ENCODE measurements around the gene DNAJB13. TPM values are rescaled to one million over a fixed set of nuclear protein-coding genes. Genes with fewer than 3 reads are reported as not detected.

DNAJB13 gene, protein sequence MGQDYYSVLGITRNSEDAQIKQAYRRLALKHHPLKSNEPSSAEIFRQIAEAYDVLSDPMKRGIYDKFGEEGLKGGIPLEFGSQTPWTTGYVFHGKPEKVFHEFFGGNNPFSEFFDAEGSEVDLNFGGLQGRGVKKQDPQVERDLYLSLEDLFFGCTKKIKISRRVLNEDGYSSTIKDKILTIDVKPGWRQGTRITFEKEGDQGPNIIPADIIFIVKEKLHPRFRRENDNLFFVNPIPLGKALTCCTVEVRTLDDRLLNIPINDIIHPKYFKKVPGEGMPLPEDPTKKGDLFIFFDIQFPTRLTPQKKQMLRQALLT
- total RNA-seq, result 10 to 100 TPM in 1 of 2 donors, 1 to 10 TPM in 1; 8.1 to 14.3 TPM
- polyA plus RNA-seq (ENCODE audit: insufficient read depth, low read depth, low replicate concordance), result 49.3 TPM
- long read RNA-seq, donor 1, partial matches to known transcripts, result 0 of 1 reads
- long read RNA-seq, donor 1, other reads (novel, unspliced or antisense), result 0 of 1 reads
- long read RNA-seq, donor 2, result 0 reads

DNA sequence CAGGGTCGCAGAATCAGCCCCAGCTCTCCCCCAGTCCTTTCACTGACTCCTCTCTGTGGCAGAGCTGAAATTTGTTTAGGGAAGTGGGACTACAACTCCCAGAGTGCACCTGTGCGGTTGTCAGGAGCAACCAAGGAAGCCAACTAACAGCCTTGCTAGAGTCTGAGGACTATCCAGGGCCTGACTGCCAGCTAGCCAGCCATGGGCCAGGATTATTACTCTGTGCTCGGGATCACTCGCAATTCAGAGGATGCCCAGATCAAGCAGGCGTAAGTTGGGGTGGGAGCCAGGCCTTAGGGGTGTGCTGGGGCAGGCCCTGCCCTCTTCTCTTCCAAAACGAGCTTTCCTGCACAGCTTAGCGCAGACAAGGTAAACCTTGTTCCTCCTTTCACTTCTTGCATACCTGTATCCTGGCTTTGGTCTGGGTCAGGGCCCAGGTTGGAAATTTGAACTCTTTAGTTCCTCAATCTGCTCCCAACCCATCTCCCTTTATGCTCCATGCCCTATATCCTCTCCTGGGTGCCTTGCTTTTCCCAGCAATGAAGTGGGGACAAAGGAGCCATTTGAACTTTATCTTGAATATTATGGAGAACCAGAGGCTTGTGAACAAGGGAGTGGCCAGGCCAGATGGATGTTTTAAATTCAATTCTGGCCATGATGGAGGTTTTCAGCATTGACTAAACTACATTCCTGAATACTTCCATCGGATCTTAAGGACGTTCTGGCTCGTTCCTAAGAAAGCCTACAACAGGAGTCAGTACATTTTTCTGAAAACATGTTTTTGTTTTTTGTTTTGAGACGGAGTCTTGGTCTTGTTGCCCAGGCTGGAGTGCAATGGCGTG lies at the start of gene DNAJB13:
TSS of gene DNAJB13 (plus strand) at position 158 of the 842 bp plus-strand sequence. CDS start at position 202, 44 bp downstream.
- H3K4me1 ChIP-seq, result no peaks in the 10 kb centered on the region
- H3K9me3 ChIP-seq, result no peaks in the 10 kb centered on the region
- no peaks in the 10 kb centered on the region for H3K36me3 ChIP-seq (ENCODE audit: low read depth, missing control alignments)
- TF ChIP-seq, protein P1, sequence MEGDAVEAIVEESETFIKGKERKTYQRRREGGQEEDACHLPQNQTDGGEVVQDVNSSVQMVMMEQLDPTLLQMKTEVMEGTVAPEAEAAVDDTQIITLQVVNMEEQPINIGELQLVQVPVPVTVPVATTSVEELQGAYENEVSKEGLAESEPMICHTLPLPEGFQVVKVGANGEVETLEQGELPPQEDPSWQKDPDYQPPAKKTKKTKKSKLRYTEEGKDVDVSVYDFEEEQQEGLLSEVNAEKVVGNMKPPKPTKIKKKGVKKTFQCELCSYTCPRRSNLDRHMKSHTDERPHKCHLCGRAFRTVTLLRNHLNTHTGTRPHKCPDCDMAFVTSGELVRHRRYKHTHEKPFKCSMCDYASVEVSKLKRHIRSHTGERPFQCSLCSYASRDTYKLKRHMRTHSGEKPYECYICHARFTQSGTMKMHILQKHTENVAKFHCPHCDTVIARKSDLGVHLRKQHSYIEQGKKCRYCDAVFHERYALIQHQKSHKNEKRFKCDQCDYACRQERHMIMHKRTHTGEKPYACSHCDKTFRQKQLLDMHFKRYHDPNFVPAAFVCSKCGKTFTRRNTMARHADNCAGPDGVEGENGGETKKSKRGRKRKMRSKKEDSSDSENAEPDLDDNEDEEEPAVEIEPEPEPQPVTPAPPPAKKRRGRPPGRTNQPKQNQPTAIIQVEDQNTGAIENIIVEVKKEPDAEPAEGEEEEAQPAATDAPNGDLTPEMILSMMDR (IDR thresholded peaks at IDR 0.05), result no peak
- no peak for TF ChIP-seq POLR2A (IDR thresholded peaks at IDR 0.05)
- WGBS, 2 donors, result 87 to 88% methylated on average over 9 to 12 of the region's 12 CpGs
- no peak within 1 kb of the TSS for H3K4me3 ChIP-seq
- no peak within 1 kb of the TSS for H3K27ac ChIP-seq
- H3K27me3 ChIP-seq, result no peaks in the 10 kb centered on the region
- intact Hi-C loops (cut with DNase I; ENCODE audit: low total_unique reads), result no loop called here
- DNase-seq, result peak; percentile 71

DNA sequence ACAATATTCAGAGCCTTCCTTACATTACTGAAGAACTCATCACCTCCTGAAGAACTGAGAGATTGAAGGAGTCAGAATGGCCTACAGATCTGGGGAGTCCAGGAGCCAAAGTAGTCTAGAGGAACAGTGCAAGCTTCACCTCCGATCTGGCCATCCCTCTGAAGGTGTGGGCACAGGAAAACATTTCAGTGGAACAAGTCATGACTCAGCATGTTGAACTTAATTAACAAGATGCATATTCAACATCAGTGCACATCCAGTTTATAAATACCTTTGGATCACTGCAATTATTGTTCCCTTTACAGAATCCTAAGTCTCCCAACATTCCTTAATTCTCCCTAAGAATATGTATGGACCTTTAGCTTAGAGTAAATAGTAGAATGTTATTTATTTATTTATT lies 48.5 kb upstream of the DNAJB13 start:
- no peak for TF ChIP-seq POLR2A (IDR thresholded peaks at IDR 0.05)
- TF ChIP-seq, protein P1 (IDR thresholded peaks at IDR 0.05), result no peak
- DNase-seq, result no peak
- H3K27me3 ChIP-seq, result no peaks in the 10 kb centered on the region
- no peak overlapping the region for H3K27ac ChIP-seq
- 94 to 95% methylated on average over 1 of the region's 1 CpG for WGBS, 2 donors
- H3K4me3 ChIP-seq, result no peak overlapping the region
- intact Hi-C loops (cut with DNase I; ENCODE audit: low total_unique reads), result no loop called here
- H3K36me3 ChIP-seq (ENCODE audit: low read depth, missing control alignments), result no peaks in the 10 kb centered on the region
- no peaks in the 10 kb centered on the region for H3K9me3 ChIP-seq
- H3K4me1 ChIP-seq, result no peaks in the 10 kb centered on the region

DNA sequence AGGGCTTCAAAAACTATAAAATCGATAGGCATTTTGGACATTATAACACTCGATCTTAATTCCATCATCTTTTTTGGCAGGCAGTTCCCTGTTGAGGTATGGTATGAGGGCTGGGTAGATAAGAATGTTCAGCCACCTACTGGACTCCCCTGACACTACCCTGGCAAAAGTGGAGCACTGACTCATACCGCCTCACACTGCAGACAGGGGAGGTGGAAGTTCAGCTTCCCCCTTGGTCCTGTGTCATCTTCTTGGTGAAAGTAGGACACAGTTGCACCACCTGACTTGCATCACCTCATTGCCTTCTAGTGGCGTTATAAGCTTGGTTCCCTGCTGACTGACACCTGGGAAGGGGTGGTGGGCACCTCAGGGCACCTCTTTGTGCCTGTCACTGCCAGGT lies 43.6 kb upstream of the DNAJB13 start:
- intact Hi-C loops (cut with DNase I; ENCODE audit: low total_unique reads), result no loop called here
- WGBS, 2 donors, result 86 to 89% methylated on average over 4 of the region's 4 CpGs
- Histone ChIP-seq H3K9me3 (no peaks in the 10 kb centered on the region), H3K4me1 (no peaks in the 10 kb centered on the region), H3K27me3 (no peaks in the 10 kb centered on the region), H3K4me3 (no peak overlapping the region), H3K36me3 (ENCODE audit: low read depth, missing control alignments) (no peaks in the 10 kb centered on the region), H3K27ac (no peak overlapping the region)
- DNase-seq, result no peak
- TF ChIP-seq, protein P1 (IDR thresholded peaks at IDR 0.05), result no peak
- no peak for TF ChIP-seq POLR2A (IDR thresholded peaks at IDR 0.05)

DNA sequence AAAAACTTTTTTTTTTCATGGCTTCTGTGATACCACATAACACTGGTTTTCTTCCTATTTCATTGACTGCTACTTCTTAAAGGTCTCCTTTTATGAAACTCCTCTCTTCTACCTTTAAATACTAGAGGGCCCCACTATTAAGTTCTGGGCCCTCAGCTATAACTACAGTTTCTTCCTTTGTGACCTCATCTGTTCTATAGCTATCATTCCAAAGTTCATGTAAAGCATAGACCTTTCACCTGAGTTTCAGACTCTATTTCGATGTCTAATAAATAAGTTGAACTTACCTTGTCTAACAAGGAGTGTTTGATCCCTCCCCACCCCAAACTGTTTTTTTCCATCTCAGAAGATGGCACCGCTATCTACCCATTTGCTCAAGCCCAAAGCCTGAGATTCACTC lies 38.8 kb upstream of the DNAJB13 start:
- DNase-seq, result no peak
- TF ChIP-seq, protein P1 (IDR thresholded peaks at IDR 0.05), result no peak
- no peak for TF ChIP-seq POLR2A (IDR thresholded peaks at IDR 0.05)
- intact Hi-C loops (cut with DNase I; ENCODE audit: low total_unique reads), result no loop called here
- Histone ChIP-seq H3K27ac (no peak overlapping the region), H3K9me3 (no peaks in the 10 kb centered on the region), H3K4me3 (no peak overlapping the region), H3K36me3 (ENCODE audit: low read depth, missing control alignments) (no peaks in the 10 kb centered on the region), H3K4me1 (no peaks in the 10 kb centered on the region), H3K27me3 (no peaks in the 10 kb centered on the region)
- WGBS, 2 donors, result 96 to 97% methylated on average over 2 of the region's 2 CpGs
